GM12878 (cell line): ENCODE measurements around the gene ZNF202. TPM values are rescaled to one million over a fixed set of nuclear protein-coding genes. Genes with fewer than 3 reads are reported as not detected.

Experiments
- ATAC-seq: fragments of 200-7000 bp; cut with Tn5 transposase; 3 replicates; pipeline ENCODE4 v1.9.1; 2020; ENCODE audit warnings: mild to moderate bottlenecking, moderate library complexity
- BruUV-seq: library from RNA; stranded (reverse); fragments of 400-500 nt; replicated peaks from 2 replicates; lab custom pipeline; 2021; lab: Mats Ljungman, UMichigan
- CTCF ChIA-PET: fragments of 300-600 bp; sonication (Branson Sonifier 250); formaldehyde crosslinking; extraction: SDS; loops from one replicate; lab custom pipeline; 2021; ENCODE audit warnings: inconsistent platforms; lab: Yijun Ruan, JAX
- POLR2A ChIA-PET: fragments of 350-600 bp; formaldehyde crosslinking; extraction: SDS; loops from one replicate; lab custom pipeline; 2021; ENCODE audit warnings: inconsistent platforms; lab: Charles Lee
- RAD21 ChIA-PET: fragments of 300-600 bp; sonication (Branson Sonifier 250); formaldehyde crosslinking; loops from one replicate; lab custom pipeline; 2023; ENCODE audit warnings: antibody characterized with exemption; ENCODE audit not compliant: unreplicated experiment; lab: Charles Lee
- SMC1A ChIA-PET: fragments of 300-600 bp; sonication (Branson Sonifier 250); formaldehyde crosslinking; loops from one replicate; lab custom pipeline; 2023; ENCODE audit not compliant: unreplicated experiment, uncharacterized antibody; lab: Charles Lee
- DNase-seq: peaks from one replicate; pipeline ENCODE4 v3.0.0-alpha.2; 2011; ENCODE audit warnings: low read depth, low spot score
- FAIRE-seq: peaks from 3 replicates; lab custom pipeline; 2011; peaks lifted over from hg19 to GRCh38; lab: Jason Lieb, UNC
- H2AFZ ChIP-seq: 2 replicates; pipeline ENCODE4 v1.6.0; 2011; ENCODE audit warnings: low read depth, low read length, control low read depth; ENCODE audit not compliant: control insufficient read depth
- H3K27ac ChIP-seq: 2 replicates; pipeline ENCODE4 v1.5.1; 2011; ENCODE audit warnings: control low read depth; ENCODE audit not compliant: control insufficient read depth, insufficient read depth
- H3K27me3 ChIP-seq, 2 experiments: replicated peaks in 1 of 2; 2 replicates each; pipeline versions ENCODE4 v1.6.0 to v1.6.1; 2011; ENCODE audit warnings: low read length in 1 of 2; ENCODE audit not compliant: control insufficient read depth in 2 of 2, insufficient read depth in 2 of 2
- H3K36me3 ChIP-seq, 2 experiments: 2 replicates each; pipeline ENCODE4 v1.5.1; 2011; ENCODE audit warnings: low read length in 1 of 2; ENCODE audit not compliant: control insufficient read depth in 2 of 2, insufficient read depth in 2 of 2
- H3K4me1 ChIP-seq: 2 replicates; pipeline ENCODE4 v1.6.1; 2011; ENCODE audit warnings: mild to moderate bottlenecking, low read length, moderate library complexity, mixed read lengths; ENCODE audit not compliant: control insufficient read depth, insufficient read depth
- H3K4me2 ChIP-seq: 2 replicates; pipeline ENCODE4 v1.6.0; 2011; ENCODE audit warnings: control low read depth; ENCODE audit not compliant: control insufficient read depth, insufficient read depth
- H3K4me3 ChIP-seq: fragments of 200-600 bp; sonication (generic); 2 replicates; pipeline ENCODE4 v1.5.1; 2016
- H3K79me2 ChIP-seq: 2 replicates; pipeline ENCODE4 v1.6.0; 2011; ENCODE audit warnings: low read length; ENCODE audit not compliant: control insufficient read depth, insufficient read depth
- H3K9ac ChIP-seq: 2 replicates; pipeline ENCODE4 v1.8.0; 2011; ENCODE audit warnings: low read length, control low read depth, mixed read lengths; ENCODE audit not compliant: control insufficient read depth, insufficient read depth
- H3K9me3 ChIP-seq: replicated peaks from 3 replicates; pipeline ENCODE4 v1.5.1; 2011; ENCODE audit warnings: mild to moderate bottlenecking, low read length; ENCODE audit not compliant: control insufficient read depth, insufficient read depth
- H4K20me1 ChIP-seq: 2 replicates; pipeline ENCODE4 v1.6.0; 2011; ENCODE audit not compliant: control insufficient read depth, insufficient read depth
- BACH1 ChIP-seq: fragments of 450-650 bp; IDR thresholded peaks from 2 replicates; pipeline ENCODE4 v1.6.1; 2017; ENCODE audit warnings: mild to moderate bottlenecking, borderline replicate concordance
- GABPA ChIP-seq: IDR thresholded peaks from 2 replicates; pipeline ENCODE4 v1.6.1; 2014; ENCODE audit warnings: antibody characterized with exemption, low read depth, mild to moderate bottlenecking, inconsistent platforms
- HDGF ChIP-seq: fragments of 450-650 bp; IDR thresholded peaks from 2 replicates; pipeline ENCODE4 v1.6.1; 2016; ENCODE audit warnings: antibody characterized with exemption
- JUND ChIP-seq: IDR thresholded peaks from 2 replicates; pipeline ENCODE4 v1.6.1; 2012; ENCODE audit warnings: low read depth, mild to moderate bottlenecking, low read length, improper control_type of control experiment, moderate library complexity
- PAX5 ChIP-seq: IDR thresholded peaks from 2 replicates; pipeline ENCODE4 v1.6.1; 2011; ENCODE audit warnings: low read depth, low read length, borderline replicate concordance
- SMAD1 ChIP-seq: fragments of 450-650 bp; IDR thresholded peaks from 2 replicates; pipeline ENCODE4 v1.6.1; 2018; ENCODE audit warnings: mild to moderate bottlenecking, low read depth; ENCODE audit not compliant: partially characterized antibody
- SMC3 ChIP-seq: IDR thresholded peaks from 2 replicates; pipeline ENCODE4 v1.6.1; 2011; ENCODE audit warnings: low read length, improper control_type of control experiment, borderline replicate concordance
- ZNF274 ChIP-seq: IDR thresholded peaks from one replicate; pipeline ENCODE4 v1.8.0; 2011; ENCODE audit not compliant: insufficient read length, insufficient read depth
- WGBS: methylation state at CpG from one replicate; pipeline ENCODE4 v1.1.6; 2016; ENCODE audit warnings: low lambda C conversion rate; ENCODE audit not compliant: insufficient replicate concordance, insufficient coverage; ENCODE audit errors: missing lambda C conversion rate; 5-methylcytosine and 5-hydroxymethylcytosine counted together
- in situ Hi-C: fragments of 300-500 bp; cut with MboI; formaldehyde crosslinking; loops from 9 replicates; pipeline ENCODE4 v1.14.3; 2018; ENCODE audit warnings: mixed read lengths
- intact Hi-C: fragments of 100-400 bp; cut with micrococcal nuclease; formaldehyde crosslinking; loops from one replicate; pipeline ENCODE4 v1.14.2; 2022; ENCODE audit not compliant: unreplicated experiment
- polyA plus RNA-seq, 11 experiments: library from polyadenylated mRNA; depleted of rRNA in 4 of 11; unstranded in 6 of 11; stranded (reverse) in 5 of 11; fragments of >200 nt; fragmentation: Nextera tagmentation in 4 of 11; fragmentation: Illumina TruSeq in 1 of 11; extraction: Ambion mirVana in 4 of 11; extraction: Trizol in 1 of 11; gene quantifications; 1 replicate in 1 of 11; 2 replicates in 10 of 11; pipeline versions ENCODE4 v1.2.1 to v1.2.3, GENCODE V29; 2011 to 2016; ENCODE audit warnings: inconsistent platforms in 2 of 11, missing spikeins in 2 of 11, low read depth in 1 of 11
- total RNA-seq, 4 experiments: library from RNA; depleted of rRNA in 3 of 4; stranded (reverse); fragments of >200 nt in 3 of 4; fragmentation: Illumina TruSeq in 1 of 4; extraction: Trizol in 1 of 4; gene quantifications; 2 replicates each; pipeline versions ENCODE4 v1.2.1 to v1.2.3, GENCODE V29; 2013 to 2021
- TF ChIP-seq, protein P1 (sequence below): fragments of 450-650 bp; conservative IDR thresholded peaks from 2 replicates; pipeline ENCODE4 v1.6.1; 2017; ENCODE audit warnings: mild to moderate bottlenecking, moderate library complexity
- TF ChIP-seq, protein P2 (sequence below), 3 experiments: IDR thresholded peaks in 2 of 3; conservative IDR thresholded peaks in 1 of 3; 2 replicates each; pipeline ENCODE4 v1.5.1; 2011; ENCODE audit warnings: low read depth in 3 of 3, low read length in 3 of 3, mild to moderate bottlenecking in 3 of 3, control low read depth in 2 of 3, moderate library complexity in 2 of 3, inconsistent platforms in 1 of 3, mixed read lengths in 1 of 3; ENCODE audit not compliant: control insufficient read depth in 2 of 3, insufficient read depth in 1 of 3; ENCODE audit errors: extremely low read depth in 1 of 3

The ZNF202 gene
- total and polyA plus RNA-seq, 10 of the 15 experiments (the other 5 are each of a cell fraction or from before 2014, with no cell fraction given) = 2.6 to 13.6 (median 12.2) TPM

DNA sequence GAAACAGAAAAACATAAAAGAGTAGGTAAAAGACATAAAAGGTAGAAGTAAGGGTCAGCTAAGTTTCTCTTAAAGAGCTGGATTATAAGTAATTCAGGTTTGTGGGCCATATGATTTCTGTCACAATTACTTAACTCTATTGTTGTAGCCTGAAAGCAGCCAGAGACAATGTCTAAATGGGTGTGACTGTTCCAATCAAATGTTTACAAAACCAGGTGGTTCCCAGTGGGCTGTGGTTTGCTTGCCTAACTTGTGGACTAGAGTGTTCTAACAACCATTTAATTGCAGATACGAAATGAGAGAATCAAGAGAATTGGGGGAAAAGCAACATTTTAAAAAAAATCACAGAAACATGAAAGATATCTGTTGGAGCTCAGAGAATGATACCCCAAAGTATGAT is 42.1 kb upstream of the ZNF202 start (continued):
- TF ChIP-seq, protein P1, sequence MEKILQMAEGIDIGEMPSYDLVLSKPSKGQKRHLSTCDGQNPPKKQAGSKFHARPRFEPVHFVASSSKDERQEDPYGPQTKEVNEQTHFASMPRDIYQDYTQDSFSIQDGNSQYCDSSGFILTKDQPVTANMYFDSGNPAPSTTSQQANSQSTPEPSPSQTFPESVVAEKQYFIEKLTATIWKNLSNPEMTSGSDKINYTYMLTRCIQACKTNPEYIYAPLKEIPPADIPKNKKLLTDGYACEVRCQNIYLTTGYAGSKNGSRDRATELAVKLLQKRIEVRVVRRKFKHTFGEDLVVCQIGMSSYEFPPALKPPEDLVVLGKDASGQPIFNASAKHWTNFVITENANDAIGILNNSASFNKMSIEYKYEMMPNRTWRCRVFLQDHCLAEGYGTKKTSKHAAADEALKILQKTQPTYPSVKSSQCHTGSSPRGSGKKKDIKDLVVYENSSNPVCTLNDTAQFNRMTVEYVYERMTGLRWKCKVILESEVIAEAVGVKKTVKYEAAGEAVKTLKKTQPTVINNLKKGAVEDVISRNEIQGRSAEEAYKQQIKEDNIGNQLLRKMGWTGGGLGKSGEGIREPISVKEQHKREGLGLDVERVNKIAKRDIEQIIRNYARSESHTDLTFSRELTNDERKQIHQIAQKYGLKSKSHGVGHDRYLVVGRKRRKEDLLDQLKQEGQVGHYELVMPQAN = no peak
- TF ChIP-seq SMC3 (no peak), HDGF (no peak), JUND (no peak), PAX5 (no peak), SMAD1 (no peak), ZNF274 (no peak), BACH1 (no peak)

DNA sequence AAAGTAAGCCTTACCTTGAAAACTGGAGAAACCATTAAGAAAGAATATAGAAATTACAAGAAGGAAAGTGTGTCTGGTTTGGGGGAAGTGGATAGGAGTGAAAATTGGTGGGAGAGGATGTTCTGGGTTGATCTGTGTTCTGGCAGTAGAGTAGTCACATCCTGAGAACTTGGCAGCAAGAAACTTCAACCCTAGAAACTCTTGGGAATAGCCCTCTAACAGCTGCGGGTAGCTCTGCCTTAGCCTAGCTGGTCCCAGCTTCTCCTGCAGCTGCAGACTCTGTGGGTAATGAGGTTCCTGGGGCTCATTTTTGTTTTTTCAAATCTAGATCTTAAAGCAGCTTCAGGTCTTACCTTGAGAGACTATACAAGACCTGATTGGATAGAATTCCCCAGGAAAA is 37.1 kb upstream of the ZNF202 start:
- SMC1A ChIA-PET = no interaction called here
- no peak overlapping the region for H3K4me2 ChIP-seq
- CTCF ChIA-PET = no interaction called here
- POLR2A ChIA-PET = no interaction called here
- DNase-seq = no peak
- H3K4me3 ChIP-seq = no peak overlapping the region
- H3K27me3 ChIP-seq = no peaks in the 10 kb centered on the region
- no peaks in the 10 kb centered on the region for H3K36me3 ChIP-seq
- no peaks in the 10 kb centered on the region for H3K4me1 ChIP-seq
- WGBS = 100% methylated on average over 1 of the region's 1 CpG
- H4K20me1 ChIP-seq = no peaks in the 10 kb centered on the region
- no peak overlapping the region for H3K9ac ChIP-seq
- no peaks in the 10 kb centered on the region for H3K9me3 ChIP-seq
- TF ChIP-seq GABPA = no peak
- TF ChIP-seq, protein P2, sequence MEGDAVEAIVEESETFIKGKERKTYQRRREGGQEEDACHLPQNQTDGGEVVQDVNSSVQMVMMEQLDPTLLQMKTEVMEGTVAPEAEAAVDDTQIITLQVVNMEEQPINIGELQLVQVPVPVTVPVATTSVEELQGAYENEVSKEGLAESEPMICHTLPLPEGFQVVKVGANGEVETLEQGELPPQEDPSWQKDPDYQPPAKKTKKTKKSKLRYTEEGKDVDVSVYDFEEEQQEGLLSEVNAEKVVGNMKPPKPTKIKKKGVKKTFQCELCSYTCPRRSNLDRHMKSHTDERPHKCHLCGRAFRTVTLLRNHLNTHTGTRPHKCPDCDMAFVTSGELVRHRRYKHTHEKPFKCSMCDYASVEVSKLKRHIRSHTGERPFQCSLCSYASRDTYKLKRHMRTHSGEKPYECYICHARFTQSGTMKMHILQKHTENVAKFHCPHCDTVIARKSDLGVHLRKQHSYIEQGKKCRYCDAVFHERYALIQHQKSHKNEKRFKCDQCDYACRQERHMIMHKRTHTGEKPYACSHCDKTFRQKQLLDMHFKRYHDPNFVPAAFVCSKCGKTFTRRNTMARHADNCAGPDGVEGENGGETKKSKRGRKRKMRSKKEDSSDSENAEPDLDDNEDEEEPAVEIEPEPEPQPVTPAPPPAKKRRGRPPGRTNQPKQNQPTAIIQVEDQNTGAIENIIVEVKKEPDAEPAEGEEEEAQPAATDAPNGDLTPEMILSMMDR (IDR thresholded peaks at IDR 0.05 in 2 of 3, conservative IDR thresholded peaks at IDR 0.05 in 1 of 3; ENCODE audit: control insufficient read depth in 2 of 3, extremely low read depth in 1 of 3, insufficient read depth in 1 of 3, low read depth in 3 of 3, low read length in 3 of 3) = no peak
- no peak for ATAC-seq
- intact Hi-C loops (no loop called here), in situ Hi-C loops (no loop called here)
- no peak for FAIRE-seq
- RAD21 ChIA-PET = no interaction called here
- no peaks in the 10 kb centered on the region for H3K79me2 ChIP-seq
- BruUV-seq = no TSS peak
- no peak overlapping the region for H3K27ac ChIP-seq
- H2AFZ ChIP-seq = no peak overlapping the region
